Endothelial cell of umbilical vein (primary cell): ENCODE data around the gene OSBPL9. TPM values are rescaled to one million over a fixed set of nuclear protein-coding genes. Genes with fewer than 3 reads are reported as not detected.

Source experiments
- BruUV-seq: library from RNA; stranded (reverse); fragments of 400-500 nt; replicated peaks from 2 replicates; lab custom pipeline; 2021; lab: Mats Ljungman, UMichigan
- CTCF ChIA-PET: fragments of 300-600, 350-600 bp; sonication (Branson Sonifier 250); formaldehyde crosslinking; loops from one replicate; lab custom pipeline; 2021; ENCODE audit warnings: antibody characterized with exemption, inconsistent platforms; lab: Charles Lee
- POLR2A ChIA-PET: fragments of 300-600, 350-600 bp; sonication (Branson Sonifier 250); formaldehyde crosslinking; loops from one replicate; lab custom pipeline; 2021; ENCODE audit warnings: antibody characterized with exemption, inconsistent platforms; lab: Charles Lee
- DNase-seq: peaks from one replicate; pipeline ENCODE4 v3.0.0-alpha.2; 2011; ENCODE audit warnings: low read depth, low spot score
- FAIRE-seq: peaks from 2 replicates; lab custom pipeline; 2011; peaks lifted over from hg19 to GRCh38; lab: Jason Lieb, UNC
- H2AFZ ChIP-seq: 2 replicates; pipeline ENCODE4 v1.6.0; 2012; ENCODE audit warnings: low read depth, low read length, control low read depth, inconsistent platforms
- H3K27ac ChIP-seq: 2 replicates; pipeline ENCODE4 v1.5.1; 2011; ENCODE audit warnings: low read depth, mild to moderate bottlenecking, control low read depth, low read length, moderate library complexity; ENCODE audit not compliant: insufficient read depth
- H3K27me3 ChIP-seq, 2 experiments: 2 replicates each; pipeline versions ENCODE4 v1.6.0 to v1.6.1; 2011; ENCODE audit warnings: low read length in 2 of 2, mixed read lengths in 1 of 2; ENCODE audit not compliant: control insufficient read depth in 2 of 2, insufficient read depth in 2 of 2
- H3K36me3 ChIP-seq, 2 experiments: 2 replicates in 1 of 2; 3 replicates in 1 of 2; pipeline ENCODE4 v1.5.1; 2011; ENCODE audit warnings: low read length in 2 of 2, mild to moderate bottlenecking in 1 of 2, moderate library complexity in 1 of 2; ENCODE audit not compliant: control insufficient read depth in 2 of 2, insufficient read depth in 2 of 2; ENCODE audit errors: extremely low read depth in 1 of 2
- H3K4me1 ChIP-seq: 3 replicates; pipeline ENCODE4 v1.5.1; 2011; ENCODE audit warnings: mild to moderate bottlenecking, low read length; ENCODE audit not compliant: control insufficient read depth, insufficient read depth; ENCODE audit errors: extremely low read depth
- H3K4me2 ChIP-seq: 2 replicates; pipeline ENCODE4 v1.6.1; 2011; ENCODE audit warnings: low read length, control low read depth, mixed read lengths; ENCODE audit not compliant: insufficient read depth
- H3K4me3 ChIP-seq, 3 experiments: fragments of 200-600 bp in 1 of 3; sonication (generic), shearing (Covaris generic) in 1 of 3; replicated peaks in 1 of 3; 2 replicates each; pipeline ENCODE4 v1.5.1; 2011 to 2016; ENCODE audit warnings: control low read depth in 3 of 3, low read length in 3 of 3, mild to moderate bottlenecking in 2 of 3, inconsistent platforms in 1 of 3, low read depth in 1 of 3, moderate library complexity in 1 of 3; ENCODE audit not compliant: insufficient read depth in 1 of 3
- H3K79me2 ChIP-seq: 2 replicates; pipeline ENCODE4 v1.6.0; 2012; ENCODE audit warnings: low read length, inconsistent platforms; ENCODE audit not compliant: control insufficient read depth, insufficient read depth
- H3K9ac ChIP-seq: replicated peaks from 2 replicates; pipeline ENCODE3; 2011; ENCODE audit warnings: low read length, control low read depth; ENCODE audit not compliant: insufficient read depth; ENCODE audit errors: extremely low read depth
- H3K9me1 ChIP-seq: replicated peaks from 3 replicates; pipeline ENCODE4 v1.6.0; 2011; ENCODE audit warnings: mild to moderate bottlenecking, low read length; ENCODE audit not compliant: control insufficient read depth, insufficient read depth; ENCODE audit errors: extremely low read depth
- H3K9me3 ChIP-seq: replicated peaks from 2 replicates; pipeline ENCODE4 v1.5.1; 2012; ENCODE audit warnings: low read length, inconsistent platforms; ENCODE audit not compliant: control insufficient read depth, insufficient read depth
- H4K20me1 ChIP-seq: replicated peaks from 2 replicates; pipeline ENCODE3; 2011; ENCODE audit warnings: mild to moderate bottlenecking, low read length; ENCODE audit not compliant: control insufficient read depth, insufficient read depth; ENCODE audit errors: extremely low read depth
- EZH2 ChIP-seq: IDR thresholded peaks from 2 replicates; pipeline ENCODE4 v1.6.1; 2012; ENCODE audit warnings: borderline replicate concordance, low read depth, mild to moderate bottlenecking, moderate library complexity, low read length, inconsistent platforms; ENCODE audit not compliant: severe bottlenecking
- FOS ChIP-seq: IDR thresholded peaks from 2 replicates; pipeline ENCODE4 v1.6.1; 2011; ENCODE audit warnings: mild to moderate bottlenecking, low read length, moderate library complexity, borderline replicate concordance; ENCODE audit not compliant: insufficient read depth
- GATA2 ChIP-seq: IDR thresholded peaks from 2 replicates; pipeline ENCODE4 v1.7.0; 2011; ENCODE audit warnings: low read depth, mild to moderate bottlenecking, moderate library complexity, mixed read lengths, low read length; ENCODE audit not compliant: insufficient read length, insufficient read depth
- JUN ChIP-seq: IDR thresholded peaks from 2 replicates; pipeline ENCODE4 v1.6.1; 2011; ENCODE audit warnings: borderline replicate concordance, low read depth; ENCODE audit not compliant: insufficient read length, insufficient read depth
- MYC ChIP-seq: IDR thresholded peaks from one replicate; pipeline ENCODE4 v1.6.1; 2011; ENCODE audit warnings: mild to moderate bottlenecking, low read depth, low read length
- POLR2A ChIP-seq: IDR thresholded peaks from 2 replicates; pipeline ENCODE4 v1.6.1; 2012; ENCODE audit warnings: low read depth, mild to moderate bottlenecking, control low read depth, low read length
- POLR2AphosphoS5 ChIP-seq: IDR thresholded peaks from 2 replicates; pipeline ENCODE4 v1.6.1; 2012; ENCODE audit warnings: low read depth, mild to moderate bottlenecking, control low read depth, low read length, moderate library complexity; ENCODE audit not compliant: insufficient read depth
- dilution Hi-C: fragments of 300-500 bp; cut with MboI; formaldehyde crosslinking; loops from one replicate; pipeline ENCODE4 v1.15.0; 2019; ENCODE audit warnings: low sequenced_read_pairs; ENCODE audit not compliant: extremely low pct_ligation_motif_present
- intact Hi-C: fragments of 100-400 bp; cut with micrococcal nuclease; formaldehyde crosslinking; loops from one replicate; pipeline ENCODE4 v1.10.0; 2022
- polyA plus RNA-seq, 4 experiments: library from polyadenylated mRNA; depleted of rRNA in 3 of 4; stranded (reverse) in 3 of 4; unstranded in 1 of 4; fragments of >200 nt; gene quantifications; 2 replicates each; pipeline versions ENCODE4 v1.2.1 to v1.2.3, GENCODE V29; 2011 to 2012; ENCODE audit warnings: missing spikeins in 1 of 4
- total RNA-seq: library from RNA; stranded (reverse); gene quantifications from 2 replicates; pipeline ENCODE4 v1.2.3, GENCODE V29; 2021
- TF ChIP-seq, protein P1 (sequence below), 2 donors: IDR thresholded peaks; 1 replicate in 1 of 2; 2 replicates in 1 of 2; pipeline ENCODE4 v1.5.1; 2011; ENCODE audit warnings: low read length in 2 of 2, mild to moderate bottlenecking in 2 of 2, moderate library complexity in 2 of 2, control low read depth in 1 of 2, inconsistent platforms in 1 of 2, low read depth in 1 of 2; ENCODE audit not compliant: insufficient read depth in 1 of 2; ENCODE audit errors: extremely low read depth in 1 of 2
- TF ChIP-seq, protein P2 (sequence below): IDR thresholded peaks from 2 replicates; pipeline ENCODE4 v1.6.1; 2011; ENCODE audit not compliant: insufficient read depth, insufficient read length

Gene OSBPL9
- total and polyA plus RNA-seq, 2 donors (not counting 3 experiments of a cell fraction or from before 2014, with no cell fraction given) = 46.2 to 80.3 TPM

GRCh38 chr1:51576085-51576444 lies 40.8 kb upstream of the OSBPL9 start:
- Histone ChIP-seq H4K20me1 (no peaks in the 10 kb centered on the region), H3K9ac (no peak overlapping the region), H3K27ac (no peak overlapping the region), H3K4me3 (peak overlapping the region in 1 of 3 experiments; percentile 12), H3K4me2 (peak overlapping the region; percentile 65), H3K4me1 (peaks cover 10% of the 10 kb centered on the region), H3K27me3 (no peaks in the 10 kb centered on the region), H3K9me1 (no peaks in the 10 kb centered on the region), H3K9me3 (no peaks in the 10 kb centered on the region), H2AFZ (peak overlapping the region; percentile 74), H3K79me2 (no peaks in the 10 kb centered on the region), H3K36me3 (no peaks in the 10 kb centered on the region)
- ChIA-PET CTCF (interaction anchor here (0.9 to 1.6 kb wide), 2 partner anchors 41 to 192 kb away, joined by 3 read pairs; no protein-coding TSS in a partner anchor), POLR2A (interaction anchor here (0.5 kb wide), 1 partner anchor 107 kb away, joined by 4 read pairs; no protein-coding TSS in a partner anchor)
- dilution Hi-C loops = no loop called here
- TF ChIP-seq POLR2AphosphoS5 = no peak
- no peak for TF ChIP-seq GATA2
- no peak for TF ChIP-seq POLR2A
- TF ChIP-seq EZH2 = no peak
- TF ChIP-seq, protein P1, sequence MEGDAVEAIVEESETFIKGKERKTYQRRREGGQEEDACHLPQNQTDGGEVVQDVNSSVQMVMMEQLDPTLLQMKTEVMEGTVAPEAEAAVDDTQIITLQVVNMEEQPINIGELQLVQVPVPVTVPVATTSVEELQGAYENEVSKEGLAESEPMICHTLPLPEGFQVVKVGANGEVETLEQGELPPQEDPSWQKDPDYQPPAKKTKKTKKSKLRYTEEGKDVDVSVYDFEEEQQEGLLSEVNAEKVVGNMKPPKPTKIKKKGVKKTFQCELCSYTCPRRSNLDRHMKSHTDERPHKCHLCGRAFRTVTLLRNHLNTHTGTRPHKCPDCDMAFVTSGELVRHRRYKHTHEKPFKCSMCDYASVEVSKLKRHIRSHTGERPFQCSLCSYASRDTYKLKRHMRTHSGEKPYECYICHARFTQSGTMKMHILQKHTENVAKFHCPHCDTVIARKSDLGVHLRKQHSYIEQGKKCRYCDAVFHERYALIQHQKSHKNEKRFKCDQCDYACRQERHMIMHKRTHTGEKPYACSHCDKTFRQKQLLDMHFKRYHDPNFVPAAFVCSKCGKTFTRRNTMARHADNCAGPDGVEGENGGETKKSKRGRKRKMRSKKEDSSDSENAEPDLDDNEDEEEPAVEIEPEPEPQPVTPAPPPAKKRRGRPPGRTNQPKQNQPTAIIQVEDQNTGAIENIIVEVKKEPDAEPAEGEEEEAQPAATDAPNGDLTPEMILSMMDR (IDR thresholded peaks at IDR 0.05; ENCODE audit: extremely low read depth in 1 of 2, insufficient read depth in 1 of 2, low read depth in 1 of 2, low read length in 2 of 2) = no peak
- TF ChIP-seq, protein P2, sequence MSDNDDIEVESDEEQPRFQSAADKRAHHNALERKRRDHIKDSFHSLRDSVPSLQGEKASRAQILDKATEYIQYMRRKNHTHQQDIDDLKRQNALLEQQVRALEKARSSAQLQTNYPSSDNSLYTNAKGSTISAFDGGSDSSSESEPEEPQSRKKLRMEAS = no peak
- TF ChIP-seq MYC = no peak
- TF ChIP-seq JUN = no peak
- no peak for TF ChIP-seq FOS
- no peak for DNase-seq
- intact Hi-C loops = no loop called here
- BruUV-seq = no TSS peak
- FAIRE-seq = no peak
